HG03520 (cell line): ENCODE data around the gene KCNQ2.

Experiments
- ATAC-seq: cut with Tn5 transposase; IDR thresholded peaks from one replicate; pipeline ENCODE4 v1.9.1; 2021; ENCODE audit warnings: mild to moderate bottlenecking, moderate library complexity; ENCODE audit not compliant: unreplicated experiment

KCNQ2 gene

DNA sequence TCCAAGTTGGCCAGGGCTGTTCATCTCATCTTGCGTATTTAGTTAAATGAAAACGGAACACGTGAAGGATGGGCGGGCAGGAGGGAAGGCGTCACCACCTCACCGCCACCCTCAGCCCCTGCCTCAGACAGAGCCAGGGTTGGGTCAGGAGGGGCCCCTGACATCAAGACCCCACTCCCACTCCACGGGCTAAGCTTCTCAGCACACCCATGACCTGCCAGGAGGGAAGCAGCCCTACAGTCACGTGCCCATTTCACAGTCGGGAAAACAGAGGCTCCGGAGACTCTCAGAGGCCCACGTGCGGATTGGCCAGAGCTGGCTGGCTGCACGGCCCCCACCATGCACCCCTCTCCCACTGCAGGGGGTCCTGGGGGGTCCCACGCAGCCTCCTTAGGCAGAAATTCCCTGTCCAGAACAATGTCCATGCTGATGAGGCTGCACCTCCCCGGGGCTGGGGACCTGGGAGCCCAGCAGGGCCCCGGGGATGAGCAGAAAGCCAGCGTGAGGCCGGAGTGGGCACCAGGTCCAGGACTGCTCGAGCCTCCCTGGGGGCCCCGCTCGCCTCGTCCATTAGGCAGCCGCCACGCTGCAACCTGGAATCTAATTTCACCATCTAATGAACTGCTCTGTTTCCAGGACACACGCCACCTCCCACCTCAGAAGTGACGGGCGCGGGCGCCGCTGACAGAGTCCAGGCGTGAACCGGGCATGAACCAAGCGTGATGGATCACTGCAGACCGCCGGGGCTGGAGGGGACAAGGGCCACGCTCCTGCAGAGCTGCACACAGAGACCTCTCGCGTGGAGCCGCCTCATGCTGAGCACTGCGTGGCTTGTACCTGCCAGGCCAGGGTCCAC is 15.8 kb downstream of the KCNQ2 start:
- no peak for ATAC-seq

DNA sequence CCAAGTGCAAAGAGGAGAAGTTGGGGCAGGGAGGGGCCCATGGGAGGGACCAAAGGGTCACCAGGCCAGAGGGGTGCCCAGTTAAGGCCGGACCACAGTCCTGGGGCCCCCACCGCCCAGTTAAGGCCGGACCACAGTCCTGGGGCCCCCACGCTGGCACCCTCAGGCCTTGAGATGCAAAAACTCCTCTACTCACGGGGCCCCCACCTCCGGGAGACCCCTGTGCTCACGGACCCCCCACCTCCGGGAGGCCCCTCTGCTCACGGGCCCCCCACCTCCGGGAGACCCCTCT is 16.9 kb downstream of the KCNQ2 start:
- ATAC-seq: no peak

DNA sequence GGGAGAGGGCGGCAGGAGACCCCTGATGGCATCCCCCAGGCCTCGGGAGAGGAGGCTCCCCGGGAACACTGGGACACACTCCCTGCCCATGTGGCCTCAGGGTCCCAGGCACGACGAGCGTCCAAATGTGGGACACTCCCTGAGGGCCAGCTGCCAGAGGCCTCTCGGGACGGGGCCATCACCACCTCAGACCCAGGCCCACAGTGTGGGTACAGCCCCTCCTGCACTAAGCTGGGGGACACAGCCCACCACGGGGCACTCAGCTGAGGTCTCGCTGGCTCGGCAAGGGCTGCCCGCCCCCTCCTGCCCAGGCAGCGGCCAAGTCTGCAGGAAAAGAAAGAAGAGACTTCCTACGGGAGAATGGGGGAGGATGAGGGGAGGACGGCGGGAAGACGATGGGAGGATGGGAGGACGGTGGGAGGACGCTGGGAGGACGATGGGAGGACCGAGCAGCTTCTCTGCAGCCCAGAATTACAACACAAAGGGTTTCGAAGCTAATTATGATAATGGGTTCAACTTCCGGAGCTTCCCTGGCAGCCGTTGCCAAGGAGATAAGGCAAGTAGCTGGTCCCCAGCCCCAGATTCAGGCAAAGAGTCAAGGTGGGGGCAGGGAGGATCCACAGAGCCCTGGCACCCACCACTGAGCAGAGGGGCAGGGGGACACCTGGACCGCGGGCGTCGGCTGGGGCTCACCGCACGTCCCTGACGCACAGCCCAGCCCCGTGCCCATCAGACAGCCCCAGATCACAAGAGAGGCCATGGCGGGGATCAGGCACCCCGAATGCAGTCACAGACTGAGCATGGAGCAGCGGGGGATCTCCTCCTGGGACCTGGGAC is 17.5 kb downstream of the KCNQ2 start:
- no peak for ATAC-seq

- no peak for ATAC-seq
Measured at GRCh38 chr20:63452821-63453523, 19.5 kb downstream of the KCNQ2 start.

- no peak for ATAC-seq
Measured at GRCh38 chr20:63452341-63452740, 20.1 kb downstream of the KCNQ2 start.

- ATAC-seq: no peak
Measured at GRCh38 chr20:63451821-63452220, 20.6 kb downstream of the KCNQ2 start.

DNA sequence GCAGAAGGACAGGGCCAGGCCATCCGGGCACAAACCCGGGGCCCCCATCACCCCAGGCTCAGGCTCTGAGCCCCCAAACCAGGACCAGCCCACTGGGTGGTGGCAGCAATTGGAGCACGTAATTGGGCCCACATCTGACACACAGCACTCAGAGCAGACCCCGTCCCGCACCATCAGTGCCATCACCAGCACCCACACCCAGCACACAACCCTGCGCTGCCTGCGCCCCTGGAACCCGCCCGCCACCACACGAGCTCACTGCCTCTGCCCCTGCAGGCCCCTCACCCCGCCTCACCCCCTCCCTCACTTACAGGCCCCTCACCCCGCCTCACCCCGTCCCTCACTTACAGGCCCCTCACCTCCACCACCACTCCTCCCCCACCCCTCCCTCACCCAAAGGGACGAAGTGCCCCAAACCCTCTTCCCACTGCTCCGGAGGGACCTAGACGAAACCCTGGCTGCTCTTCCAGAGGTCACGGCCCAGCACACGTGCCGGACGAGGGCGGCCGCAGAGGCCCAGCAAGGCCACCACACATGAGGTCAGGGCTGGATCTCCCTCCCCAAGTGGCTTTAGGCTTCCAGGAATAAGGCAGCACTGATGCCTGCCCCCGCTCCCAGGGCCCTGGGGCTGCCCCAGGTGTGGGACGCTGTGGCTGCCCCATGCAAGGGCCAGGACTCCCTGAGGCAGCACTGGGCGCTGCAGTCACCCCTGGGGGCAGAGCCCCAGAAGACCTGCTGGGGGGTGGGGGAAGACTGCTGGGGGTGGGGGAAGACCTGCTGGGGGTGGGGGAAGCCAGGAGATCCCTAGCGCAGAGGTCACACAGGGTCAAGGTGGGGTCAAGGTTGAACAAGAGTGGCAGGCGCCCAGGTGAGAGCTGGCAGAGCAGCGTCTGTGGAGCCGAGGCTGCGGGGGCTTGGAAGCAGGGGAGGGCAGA is 22.4 kb downstream of the KCNQ2 start:
- ATAC-seq: no peak

GRCh38 chr20:63449025-63449424 is 23.4 kb downstream of the KCNQ2 start:
- no peak for ATAC-seq

GRCh38 chr20:63448031-63448430 is 24.4 kb downstream of the KCNQ2 start:
- no peak for ATAC-seq

GRCh38 chr20:63447320-63447719 is 25.1 kb downstream of the KCNQ2 start:
- ATAC-seq: no peak

- ATAC-seq: no peak
Measured at GRCh38 chr20:63446216-63447024, 26.0 kb downstream of the KCNQ2 start.

- no peak for ATAC-seq
Measured at GRCh38 chr20:63445075-63445734, 27.2 kb downstream of the KCNQ2 start.

DNA sequence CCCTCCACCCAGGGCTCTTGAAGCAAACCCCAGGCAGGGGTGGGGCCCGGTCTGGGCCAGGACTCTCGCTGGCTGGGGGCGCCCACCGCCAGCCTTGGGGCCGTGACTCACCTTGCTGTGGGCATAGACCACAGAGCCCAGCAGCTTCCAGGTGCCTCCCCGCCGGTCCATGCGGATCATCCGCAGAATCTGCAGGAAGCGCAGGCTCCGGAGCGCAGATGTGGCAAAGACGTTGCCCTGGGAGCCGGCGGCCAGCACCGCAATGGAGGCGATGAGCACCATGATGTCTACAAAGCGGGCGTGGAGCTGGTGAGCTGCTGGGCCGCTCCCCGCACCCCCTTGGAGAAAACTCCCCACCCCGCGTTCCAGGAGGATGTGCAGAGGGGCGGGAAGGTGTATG is 27.9 kb downstream of the KCNQ2 start:
- ATAC-seq: no peak

- ATAC-seq: no peak
Measured at GRCh38 chr20:63443606-63444395, 28.7 kb downstream of the KCNQ2 start.

DNA sequence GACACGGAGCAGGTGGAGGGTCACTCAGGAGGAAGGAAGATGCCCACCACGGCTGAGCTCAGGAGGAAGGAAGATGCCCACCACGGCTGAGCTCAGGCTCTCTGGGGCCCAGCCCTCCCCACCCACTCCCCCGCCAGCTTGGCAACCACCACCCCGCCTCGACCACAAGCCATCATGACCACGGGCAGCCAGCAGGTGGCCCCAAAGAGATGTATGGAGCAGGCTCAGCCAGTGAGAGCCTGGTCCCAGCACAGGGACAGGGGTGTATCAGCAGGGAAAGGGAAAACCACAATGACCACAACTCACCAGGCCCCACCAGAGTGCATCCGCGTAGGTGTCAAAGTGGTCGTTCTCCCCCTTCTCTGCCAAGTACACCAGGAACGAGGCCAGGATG is 30.4 kb downstream of the KCNQ2 start:
- no peak for ATAC-seq

DNA sequence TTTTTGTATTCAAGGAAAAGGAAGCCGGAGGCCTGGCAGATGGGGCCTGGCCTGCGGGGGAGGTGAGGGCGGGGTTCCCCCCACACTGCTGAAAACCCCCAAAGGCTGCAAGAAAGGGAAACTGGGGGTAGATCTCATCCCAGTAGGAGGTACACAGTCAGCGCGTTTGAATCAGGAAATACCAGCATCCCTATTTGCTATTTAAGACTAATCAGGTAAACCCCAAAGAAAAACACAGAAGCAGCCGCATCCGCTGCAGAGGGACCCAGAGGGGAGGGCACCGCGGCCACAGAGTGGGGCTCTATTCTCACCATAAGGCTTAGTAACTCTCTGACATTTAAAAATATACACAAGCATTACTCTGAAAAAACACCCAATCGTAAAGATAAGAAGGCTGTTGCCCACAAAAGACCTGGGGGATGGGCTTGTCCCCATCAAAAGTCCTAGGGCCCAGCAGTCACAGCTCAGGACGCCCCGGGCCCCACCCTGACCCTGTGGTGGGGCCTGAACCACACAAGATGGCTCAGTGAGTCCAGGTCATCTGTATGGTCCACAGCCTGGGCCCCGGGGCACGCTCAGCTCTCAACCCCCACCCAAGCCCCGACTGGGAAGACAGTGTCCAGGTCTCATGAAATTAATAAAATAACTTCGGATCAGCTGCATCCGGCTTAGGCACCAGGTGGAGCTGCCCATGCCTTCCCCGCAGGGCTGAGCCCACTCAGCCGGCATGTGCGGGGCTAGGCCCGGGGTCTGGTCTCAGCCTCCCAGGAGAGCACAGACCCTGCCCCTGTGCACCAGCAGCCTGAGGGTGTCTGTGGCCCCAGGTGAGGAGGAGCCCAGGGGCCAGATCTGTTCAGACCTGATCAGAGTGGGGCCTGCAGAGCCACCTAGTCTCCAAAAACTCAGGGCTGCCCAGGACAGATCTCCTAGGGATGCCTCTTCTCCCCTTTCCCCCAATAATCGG is 31.0 kb downstream of the KCNQ2 start:
- ATAC-seq: no peak

DNA sequence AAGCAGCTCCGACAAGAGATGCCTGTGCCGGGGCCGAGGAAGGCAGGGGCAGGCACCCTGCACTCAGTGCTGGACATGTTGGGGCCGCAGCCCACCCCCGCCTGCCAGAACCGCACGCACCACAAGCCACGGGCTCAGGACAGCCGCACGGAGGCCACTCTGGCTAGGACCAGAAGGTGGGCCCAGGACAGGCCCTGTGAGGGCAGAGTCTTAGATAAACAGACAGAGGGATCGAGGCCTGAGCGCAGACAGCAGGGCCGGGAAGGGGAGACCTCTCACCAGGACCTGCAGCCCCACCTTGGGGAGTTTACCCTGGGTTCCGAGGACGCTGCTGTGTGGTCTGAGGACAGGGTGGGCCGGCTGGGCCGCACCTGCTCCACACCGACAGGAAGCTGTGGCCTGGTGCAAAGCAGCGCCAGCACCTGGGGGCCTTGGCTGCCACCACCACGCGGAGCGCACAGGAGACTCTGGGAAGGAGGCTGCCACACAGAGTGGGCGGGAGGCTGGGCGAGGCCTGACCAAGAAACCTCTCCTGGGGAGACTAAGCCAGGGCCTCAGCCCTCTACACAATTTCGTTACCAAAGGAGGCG is 32.0 kb downstream of the KCNQ2 start:
- no peak for ATAC-seq
